Hepatocyte (in vitro differentiated cells): ENCODE data around the gene ARFGEF3. TPM values are rescaled to one million over a fixed set of nuclear protein-coding genes. Genes with fewer than 3 reads are reported as not detected.

Experiments
- DNase-seq: peaks from one replicate; pipeline ENCODE4 v3.0.0-alpha.2; 2016; ENCODE audit warnings: low spot score
- H2AFZ ChIP-seq: fragments of 200-600 bp; sonication (generic); 2 replicates; pipeline ENCODE4 v1.6.0; 2016; ENCODE audit warnings: antibody characterized with exemption, mild to moderate bottlenecking
- H3K27ac ChIP-seq: fragments of 200-600 bp; sonication (generic); 2 replicates; pipeline ENCODE4 v1.5.1; 2016; ENCODE audit warnings: mild to moderate bottlenecking
- H3K27me3 ChIP-seq: fragments of 200-600 bp; sonication (generic); 2 replicates; pipeline ENCODE4 v1.6.1; 2016
- H3K36me3 ChIP-seq: fragments of 200-600 bp; sonication (generic); replicated peaks from 2 replicates; pipeline ENCODE4 v1.5.1; 2016; ENCODE audit warnings: low read depth; ENCODE audit not compliant: insufficient read depth
- H3K4me1 ChIP-seq: fragments of 200-600 bp; sonication (generic); 2 replicates; pipeline ENCODE4 v1.5.1; 2016; ENCODE audit warnings: mild to moderate bottlenecking, moderate library complexity; ENCODE audit not compliant: insufficient read depth
- H3K4me2 ChIP-seq: fragments of 200-600 bp; sonication (generic); 2 replicates; pipeline ENCODE4 v1.6.0; 2016
- H3K4me3 ChIP-seq: fragments of 200-600 bp; sonication (generic); 2 replicates; pipeline ENCODE4 v1.5.1; 2016; ENCODE audit warnings: mild to moderate bottlenecking
- H3K79me2 ChIP-seq: fragments of 200-600 bp; sonication (generic); 2 replicates; pipeline ENCODE4 v1.6.0; 2017; ENCODE audit warnings: mild to moderate bottlenecking
- H3K9me2 ChIP-seq: fragments of 200-600 bp; sonication (generic); replicated peaks from 2 replicates; pipeline ENCODE4 v1.6.0; 2017; ENCODE audit warnings: mild to moderate bottlenecking; ENCODE audit not compliant: insufficient read depth
- H3K9me3 ChIP-seq: fragments of 200-600 bp; sonication (generic); 2 replicates; pipeline ENCODE4 v1.5.1; 2016; ENCODE audit warnings: low read depth, mild to moderate bottlenecking
- H4K20me1 ChIP-seq: fragments of 200-600 bp; sonication (generic); 2 replicates; pipeline ENCODE4 v1.6.0; 2016; ENCODE audit warnings: mild to moderate bottlenecking; ENCODE audit not compliant: insufficient read depth, poor library complexity, severe bottlenecking
- EZH2 ChIP-seq: fragments of 200-600 bp; sonication (generic); IDR thresholded peaks from 2 replicates; pipeline ENCODE4 v1.6.1; 2016; ENCODE audit warnings: antibody characterized with exemption, mild to moderate bottlenecking, borderline replicate concordance
- EZH2phosphoT487 ChIP-seq: fragments of 200-600 bp; sonication (generic); IDR thresholded peaks from one replicate; pipeline ENCODE4 v1.6.1; 2018; ENCODE audit warnings: antibody characterized with exemption, mild to moderate bottlenecking, low read depth, moderate library complexity; ENCODE audit not compliant: unreplicated experiment, severe bottlenecking
- WGBS: methylation state at CpG from one replicate; pipeline ENCODE4 v1.1.6; 2016; ENCODE audit warnings: low lambda C conversion rate; ENCODE audit errors: missing lambda C conversion rate; 5-methylcytosine and 5-hydroxymethylcytosine counted together
- polyA plus RNA-seq: library from polyadenylated mRNA; unstranded; fragments of >200 nt; fragmentation: Nextera tagmentation; extraction: Ambion mirVana; gene quantifications from 2 replicates; pipeline ENCODE4 v1.2.1, GENCODE V29; 2016
- total RNA-seq: library from RNA; depleted of rRNA; stranded (reverse); fragments of >200 nt; gene quantifications from 2 replicates; pipeline ENCODE4 v1.2.3, GENCODE V29; 2014
- TF ChIP-seq, protein P1 (sequence below): fragments of 200-600 bp; sonication (generic); IDR thresholded peaks from 2 replicates; pipeline ENCODE4 v1.5.1; 2016; ENCODE audit warnings: antibody characterized with exemption, mild to moderate bottlenecking; ENCODE audit not compliant: poor library complexity

ARFGEF3 gene
- total and polyA plus RNA-seq, 2 experiments from 2014 or later: 0.83 to 3.9 TPM

DNA sequence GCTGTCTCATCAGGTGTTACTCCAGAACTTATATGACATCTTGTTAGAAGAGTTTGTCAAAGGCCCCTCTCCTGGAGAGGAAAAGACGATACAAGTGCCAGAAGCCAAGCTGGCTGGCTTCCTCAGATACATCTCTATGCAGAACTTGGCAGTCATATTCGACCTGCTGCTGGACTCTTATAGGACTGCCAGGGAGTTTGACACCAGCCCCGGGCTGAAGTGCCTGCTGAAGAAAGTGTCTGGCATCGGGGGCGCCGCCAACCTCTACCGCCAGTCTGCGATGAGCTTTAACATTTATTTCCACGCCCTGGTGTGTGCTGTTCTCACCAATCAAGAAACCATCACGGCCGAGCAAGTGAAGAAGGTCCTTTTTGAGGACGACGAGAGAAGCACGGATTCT is 172.3 kb downstream of the ARFGEF3 start:
- no peaks in the 10 kb centered on the region for H4K20me1 ChIP-seq
- H2AFZ ChIP-seq: no peak overlapping the region
- 92% methylated on average over 14 of the region's 14 CpGs for WGBS
- no peaks in the 10 kb centered on the region for H3K27me3 ChIP-seq
- no peaks in the 10 kb centered on the region for H3K9me2 ChIP-seq
- no peaks in the 10 kb centered on the region for H3K4me1 ChIP-seq
- no peaks in the 10 kb centered on the region for H3K9me3 ChIP-seq
- no peak overlapping the region for H3K4me2 ChIP-seq
- no peak overlapping the region for H3K27ac ChIP-seq
- no peaks in the 10 kb centered on the region for H3K79me2 ChIP-seq
- TF ChIP-seq EZH2 (no peak), EZH2phosphoT487 (no peak)
- TF ChIP-seq, protein P1, sequence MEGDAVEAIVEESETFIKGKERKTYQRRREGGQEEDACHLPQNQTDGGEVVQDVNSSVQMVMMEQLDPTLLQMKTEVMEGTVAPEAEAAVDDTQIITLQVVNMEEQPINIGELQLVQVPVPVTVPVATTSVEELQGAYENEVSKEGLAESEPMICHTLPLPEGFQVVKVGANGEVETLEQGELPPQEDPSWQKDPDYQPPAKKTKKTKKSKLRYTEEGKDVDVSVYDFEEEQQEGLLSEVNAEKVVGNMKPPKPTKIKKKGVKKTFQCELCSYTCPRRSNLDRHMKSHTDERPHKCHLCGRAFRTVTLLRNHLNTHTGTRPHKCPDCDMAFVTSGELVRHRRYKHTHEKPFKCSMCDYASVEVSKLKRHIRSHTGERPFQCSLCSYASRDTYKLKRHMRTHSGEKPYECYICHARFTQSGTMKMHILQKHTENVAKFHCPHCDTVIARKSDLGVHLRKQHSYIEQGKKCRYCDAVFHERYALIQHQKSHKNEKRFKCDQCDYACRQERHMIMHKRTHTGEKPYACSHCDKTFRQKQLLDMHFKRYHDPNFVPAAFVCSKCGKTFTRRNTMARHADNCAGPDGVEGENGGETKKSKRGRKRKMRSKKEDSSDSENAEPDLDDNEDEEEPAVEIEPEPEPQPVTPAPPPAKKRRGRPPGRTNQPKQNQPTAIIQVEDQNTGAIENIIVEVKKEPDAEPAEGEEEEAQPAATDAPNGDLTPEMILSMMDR: no peak
- no peak for DNase-seq
- no peaks in the 10 kb centered on the region for H3K36me3 ChIP-seq
- H3K4me3 ChIP-seq: no peak overlapping the region

DNA sequence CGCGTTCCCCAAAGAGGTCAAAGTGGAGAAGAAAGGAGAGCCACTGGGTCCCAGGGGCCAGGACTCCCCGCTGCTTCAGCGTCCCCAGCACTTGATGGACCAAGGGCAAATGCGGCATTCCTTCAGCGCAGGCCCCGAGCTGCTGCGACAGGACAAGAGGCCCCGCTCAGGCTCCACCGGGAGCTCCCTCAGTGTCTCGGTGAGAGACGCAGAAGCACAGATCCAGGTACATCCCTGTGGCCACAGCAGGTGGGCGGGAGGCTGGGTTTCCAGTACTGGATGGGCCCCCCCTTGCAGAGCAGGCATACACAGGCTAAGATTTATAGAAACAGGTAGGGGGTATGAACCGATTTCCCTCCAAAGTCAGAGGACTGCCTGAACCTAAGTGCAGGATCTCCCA is 173.2 kb downstream of the ARFGEF3 start:
- WGBS: 98% methylated on average over 14 of the region's 14 CpGs
- Histone ChIP-seq H3K9me3 (no peaks in the 10 kb centered on the region), H3K79me2 (no peaks in the 10 kb centered on the region), H2AFZ (no peak overlapping the region), H4K20me1 (no peaks in the 10 kb centered on the region), H3K36me3 (no peaks in the 10 kb centered on the region), H3K9me2 (no peaks in the 10 kb centered on the region), H3K4me2 (no peak overlapping the region), H3K4me3 (no peak overlapping the region), H3K4me1 (no peaks in the 10 kb centered on the region), H3K27ac (no peak overlapping the region), H3K27me3 (no peaks in the 10 kb centered on the region)
- TF ChIP-seq EZH2phosphoT487: no peak
- no peak for DNase-seq

DNA sequence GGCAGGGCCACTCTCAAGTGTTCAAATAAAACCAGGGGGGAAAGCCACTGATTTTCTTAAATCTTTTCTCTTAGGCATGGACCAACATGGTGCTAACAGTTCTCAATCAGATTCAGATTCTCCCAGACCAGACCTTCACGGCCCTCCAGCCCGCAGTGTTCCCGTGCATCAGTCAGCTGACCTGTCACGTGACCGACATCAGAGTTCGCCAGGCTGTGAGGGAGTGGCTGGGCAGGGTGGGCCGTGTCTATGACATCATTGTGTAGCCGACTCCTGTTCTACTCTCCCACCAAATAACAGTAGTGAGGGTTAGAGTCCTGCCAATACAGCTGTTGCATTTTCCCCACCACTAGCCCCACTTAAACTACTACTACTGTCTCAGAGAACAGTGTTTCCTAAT is 174.5 kb downstream of the ARFGEF3 start:
- no peaks in the 10 kb centered on the region for H4K20me1 ChIP-seq
- no peaks in the 10 kb centered on the region for H3K9me3 ChIP-seq
- no peak for DNase-seq
- H3K27ac ChIP-seq: no peak overlapping the region
- WGBS: 91% methylated on average over 8 of the region's 8 CpGs
- H2AFZ ChIP-seq: no peak overlapping the region
- H3K36me3 ChIP-seq: no peaks in the 10 kb centered on the region
- H3K4me3 ChIP-seq: no peak overlapping the region
- no peaks in the 10 kb centered on the region for H3K9me2 ChIP-seq
- no peak overlapping the region for H3K4me2 ChIP-seq
- no peaks in the 10 kb centered on the region for H3K79me2 ChIP-seq
- H3K4me1 ChIP-seq: no peaks in the 10 kb centered on the region
- TF ChIP-seq EZH2phosphoT487: no peak
- no peak for TF ChIP-seq EZH2
- TF ChIP-seq, protein P1: no peak
- H3K27me3 ChIP-seq: no peaks in the 10 kb centered on the region

DNA sequence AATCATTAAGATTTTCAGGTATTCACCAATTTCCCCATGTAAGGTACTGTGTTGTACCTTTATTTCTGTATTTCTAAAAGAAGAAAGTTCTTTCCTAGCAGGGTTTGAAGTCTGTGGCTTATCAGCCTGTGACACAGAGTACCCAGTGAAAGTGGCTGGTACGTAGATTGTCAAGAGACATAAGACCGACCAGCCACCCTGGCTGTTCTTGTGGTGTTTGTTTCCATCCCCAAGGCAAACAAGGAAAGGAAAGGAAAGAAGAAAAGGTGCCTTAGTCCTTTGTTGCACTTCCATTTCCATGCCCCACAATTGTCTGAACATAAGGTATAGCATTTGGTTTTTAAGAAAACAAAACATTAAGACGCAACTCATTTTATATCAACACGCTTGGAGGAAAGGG is 175.3 kb downstream of the ARFGEF3 start:
- H3K9me3 ChIP-seq: no peaks in the 10 kb centered on the region
- no peaks in the 10 kb centered on the region for H3K4me1 ChIP-seq
- DNase-seq: no peak
- no peaks in the 10 kb centered on the region for H4K20me1 ChIP-seq
- no peaks in the 10 kb centered on the region for H3K9me2 ChIP-seq
- no peak overlapping the region for H2AFZ ChIP-seq
- no peaks in the 10 kb centered on the region for H3K36me3 ChIP-seq
- no peaks in the 10 kb centered on the region for H3K27me3 ChIP-seq
- H3K79me2 ChIP-seq: no peaks in the 10 kb centered on the region
- 83% methylated on average over 4 of the region's 4 CpGs for WGBS
- H3K4me2 ChIP-seq: no peak overlapping the region
- TF ChIP-seq, protein P1: no peak
- TF ChIP-seq EZH2 (no peak), EZH2phosphoT487 (no peak)
- H3K4me3 ChIP-seq: no peak overlapping the region
- no peak overlapping the region for H3K27ac ChIP-seq
